Fibroblast of lung (primary cell): ENCODE results near the gene ABCC11.

Source experiments
- EZH2 ChIP-seq: IDR thresholded peaks from 2 replicates; pipeline ENCODE4 v1.5.1; 2012; ENCODE audit warnings: low read length, control low read depth, mild to moderate bottlenecking; ENCODE audit errors: missing control alignments
- TF ChIP-seq, protein P1 (sequence below), 2 donors: IDR thresholded peaks in 1 of 2; conservative IDR thresholded peaks in 1 of 2; 1 replicate in 1 of 2; 2 replicates in 1 of 2; pipeline ENCODE4 v1.5.1; 2011 to 2012; ENCODE audit warnings: low read length in 2 of 2, control low read depth in 1 of 2, inconsistent platforms in 1 of 2, low read depth in 1 of 2, mild to moderate bottlenecking in 1 of 2

DNA sequence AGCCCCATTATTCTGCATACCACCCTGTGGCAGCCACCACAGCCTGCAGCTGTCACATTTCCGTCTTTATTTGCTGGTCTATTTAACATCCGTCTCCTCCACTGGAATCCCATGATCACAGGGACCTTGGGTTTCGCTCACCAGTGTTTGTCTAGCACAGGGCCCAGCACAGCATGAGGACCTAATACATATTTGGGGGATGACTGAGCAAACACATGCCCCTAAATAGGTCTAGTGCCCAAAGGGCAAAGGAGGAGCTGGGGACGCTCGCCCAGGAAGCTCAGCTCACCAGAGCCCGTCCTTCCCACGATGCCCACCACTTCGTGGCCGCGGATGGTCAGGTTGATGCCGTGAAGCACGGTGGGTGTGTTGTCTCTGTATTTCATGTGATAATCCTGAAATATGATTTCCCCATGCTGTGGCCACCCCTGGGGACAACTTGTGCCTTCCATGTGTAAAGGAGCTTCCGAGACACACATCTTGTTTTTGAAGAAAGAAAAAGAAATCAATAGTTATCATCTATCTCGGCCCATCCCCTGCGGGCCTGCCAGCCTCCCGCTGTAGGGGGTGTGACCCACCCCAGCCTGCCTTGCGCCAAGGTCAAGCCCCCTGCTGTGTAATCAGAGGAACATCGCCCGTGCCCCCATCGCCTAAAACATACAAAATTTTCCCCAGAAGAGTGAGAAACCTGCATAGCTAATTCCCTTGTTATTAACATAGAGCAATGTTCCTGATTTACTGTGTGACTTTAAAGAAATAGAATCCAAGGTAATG lies 70.5 kb downstream of the ABCC11 start:
- TF ChIP-seq, protein P1, sequence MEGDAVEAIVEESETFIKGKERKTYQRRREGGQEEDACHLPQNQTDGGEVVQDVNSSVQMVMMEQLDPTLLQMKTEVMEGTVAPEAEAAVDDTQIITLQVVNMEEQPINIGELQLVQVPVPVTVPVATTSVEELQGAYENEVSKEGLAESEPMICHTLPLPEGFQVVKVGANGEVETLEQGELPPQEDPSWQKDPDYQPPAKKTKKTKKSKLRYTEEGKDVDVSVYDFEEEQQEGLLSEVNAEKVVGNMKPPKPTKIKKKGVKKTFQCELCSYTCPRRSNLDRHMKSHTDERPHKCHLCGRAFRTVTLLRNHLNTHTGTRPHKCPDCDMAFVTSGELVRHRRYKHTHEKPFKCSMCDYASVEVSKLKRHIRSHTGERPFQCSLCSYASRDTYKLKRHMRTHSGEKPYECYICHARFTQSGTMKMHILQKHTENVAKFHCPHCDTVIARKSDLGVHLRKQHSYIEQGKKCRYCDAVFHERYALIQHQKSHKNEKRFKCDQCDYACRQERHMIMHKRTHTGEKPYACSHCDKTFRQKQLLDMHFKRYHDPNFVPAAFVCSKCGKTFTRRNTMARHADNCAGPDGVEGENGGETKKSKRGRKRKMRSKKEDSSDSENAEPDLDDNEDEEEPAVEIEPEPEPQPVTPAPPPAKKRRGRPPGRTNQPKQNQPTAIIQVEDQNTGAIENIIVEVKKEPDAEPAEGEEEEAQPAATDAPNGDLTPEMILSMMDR (conservative IDR thresholded peaks at IDR 0.05 in 1 of 2, IDR thresholded peaks at IDR 0.05 in 1 of 2; ENCODE audit: low read depth in 1 of 2, low read length in 2 of 2), result no peak
- no peak for TF ChIP-seq EZH2
